Activated B cell treated with CpG ODN at 0.5 μM for 24 hours (primary cell): ENCODE measurements around the gene CKLF. TPM values are rescaled to one million over a fixed set of nuclear protein-coding genes. Genes with fewer than 3 reads are reported as not detected.
A peak's percentile ranks its signal among the peaks of the same experiment; 100 is the strongest.
"Not testable (repeated sequence)": the region's sequence is repeated elsewhere in the genome, so short reads cannot be mapped to it uniquely, and the experiment has no call there.

Experiments used
- ATAC-seq: fragments of 200-7000 bp; cut with Tn5 transposase; one replicate; pipeline ENCODE4 v1.10.0; 2021; ENCODE audit warnings: low read depth, mild to moderate bottlenecking, moderate library complexity
- CTCF ChIA-PET: fragments of 350-600 bp; sonication (Branson Sonifier 250); formaldehyde crosslinking; loops from one replicate; lab custom pipeline; 2021; ENCODE audit warnings: antibody characterized with exemption; lab: Charles Lee
- POLR2A ChIA-PET: fragments of 350-600 bp; sonication (Branson Sonifier 250); formaldehyde crosslinking; loops from one replicate; lab custom pipeline; 2021; ENCODE audit warnings: antibody characterized with exemption; lab: Charles Lee
- DNase-seq: peaks from one replicate; pipeline ENCODE4 v3.0.0; 2022
- H3K27ac Mint-ChIP-seq: one replicate; pipeline ENCODE4 v1.8.0; 2020; ENCODE audit warnings: mixed read lengths
- H3K27me3 Mint-ChIP-seq: one replicate; pipeline ENCODE4 v1.8.0; 2021; ENCODE audit warnings: mixed read lengths
- H3K36me3 Mint-ChIP-seq: one replicate; pipeline ENCODE4 v1.8.0; 2021; ENCODE audit warnings: low read depth, mixed read lengths
- H3K4me1 Mint-ChIP-seq: one replicate; pipeline ENCODE4 v1.8.0; 2021; ENCODE audit warnings: mixed read lengths
- H3K4me3 Mint-ChIP-seq: one replicate; pipeline ENCODE4 v1.8.0; 2020; ENCODE audit warnings: mild to moderate bottlenecking, mixed read lengths
- H3K9me3 Mint-ChIP-seq: one replicate; pipeline ENCODE4 v1.8.0; 2020; ENCODE audit warnings: mixed read lengths
- intact Hi-C: fragments of 100-400 bp; cut with micrococcal nuclease; formaldehyde crosslinking; loops from one replicate; pipeline ENCODE4 v1.15.1; 2024
- total RNA-seq: library from RNA; stranded (reverse); gene quantifications from 2 replicates; pipeline ENCODE4 v1.2.3, GENCODE V29; 2022
- TF ChIP-seq, protein P1 (sequence below): fragments of 200-600 bp; IDR thresholded peaks from one replicate; pipeline ENCODE4 v1.8.0; 2022; ENCODE audit warnings: antibody characterized with exemption, mild to moderate bottlenecking

CKLF gene
- total RNA-seq, 1 donor from 2014 or later = 12.1 TPM

DNA sequence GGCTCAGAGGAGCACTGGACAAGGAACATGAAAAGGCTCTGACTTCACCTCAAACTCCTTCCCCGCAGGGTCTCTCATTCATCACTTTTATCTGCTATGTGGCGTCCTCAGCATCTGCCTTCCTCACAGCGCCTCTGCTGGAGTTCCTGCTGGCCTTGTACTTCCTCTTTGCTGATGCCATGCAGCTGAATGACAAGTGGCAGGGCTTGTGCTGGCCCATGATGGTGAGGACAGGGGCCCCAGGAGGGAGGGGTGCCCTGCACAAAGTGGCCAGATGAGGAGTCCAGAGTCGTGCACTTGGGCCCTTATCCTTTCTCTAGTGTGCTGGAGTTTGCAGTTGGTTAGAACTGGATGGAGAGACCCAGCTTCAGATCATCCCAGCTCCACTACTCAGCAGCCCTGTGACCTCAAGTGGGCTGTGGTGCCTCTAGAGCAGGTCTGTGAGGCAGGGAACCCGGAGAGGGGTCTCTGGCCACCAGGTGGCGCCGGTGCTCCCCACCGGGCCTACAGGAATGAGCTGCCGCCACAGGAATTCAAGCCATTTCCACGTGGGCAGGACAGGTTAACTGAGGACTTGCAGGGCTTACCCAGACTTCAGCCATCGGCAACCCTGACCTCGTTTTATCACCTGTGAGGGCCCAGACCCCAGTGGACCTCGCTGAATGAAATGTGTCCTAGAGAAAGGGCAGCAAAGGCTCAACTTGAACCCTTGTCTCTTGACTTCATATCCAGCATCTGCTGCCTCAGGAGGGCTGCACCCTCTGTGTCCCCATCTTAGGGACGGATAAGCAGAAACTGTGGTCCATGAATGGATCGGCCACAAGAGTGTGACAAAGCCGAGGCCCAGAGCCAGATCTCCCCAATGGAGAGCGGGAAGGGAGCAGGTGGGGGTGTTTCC, 56.1 kb downstream of the CKLF start:
- H3K27me3 Mint-ChIP-seq = peaks cover 14% of the 10 kb centered on the region
- ChIA-PET CTCF (interaction anchor here (0.6 to 3.2 kb wide), 15 partner anchors 8 to 260 kb away, joined by 3 to 13 read pairs (median 4); partner anchors contain the start of gene CMTM2), POLR2A (interaction anchor here (1.5 kb wide), 1 partner anchor 56 kb away, joined by 6 read pairs; the partner anchor contains the start of gene CKLF)
- ATAC-seq = peak; percentile 26
- H3K4me3 Mint-ChIP-seq = no peak overlapping the region
- H3K27ac Mint-ChIP-seq = no peak overlapping the region
- H3K9me3 Mint-ChIP-seq = no peaks in the 10 kb centered on the region
- intact Hi-C loops = loop anchor here (1.0 to 10.0 kb wide), 4 partner anchors 88 to 259 kb away; partner anchors contain the start of gene CMTM4
- TF ChIP-seq, protein P1, sequence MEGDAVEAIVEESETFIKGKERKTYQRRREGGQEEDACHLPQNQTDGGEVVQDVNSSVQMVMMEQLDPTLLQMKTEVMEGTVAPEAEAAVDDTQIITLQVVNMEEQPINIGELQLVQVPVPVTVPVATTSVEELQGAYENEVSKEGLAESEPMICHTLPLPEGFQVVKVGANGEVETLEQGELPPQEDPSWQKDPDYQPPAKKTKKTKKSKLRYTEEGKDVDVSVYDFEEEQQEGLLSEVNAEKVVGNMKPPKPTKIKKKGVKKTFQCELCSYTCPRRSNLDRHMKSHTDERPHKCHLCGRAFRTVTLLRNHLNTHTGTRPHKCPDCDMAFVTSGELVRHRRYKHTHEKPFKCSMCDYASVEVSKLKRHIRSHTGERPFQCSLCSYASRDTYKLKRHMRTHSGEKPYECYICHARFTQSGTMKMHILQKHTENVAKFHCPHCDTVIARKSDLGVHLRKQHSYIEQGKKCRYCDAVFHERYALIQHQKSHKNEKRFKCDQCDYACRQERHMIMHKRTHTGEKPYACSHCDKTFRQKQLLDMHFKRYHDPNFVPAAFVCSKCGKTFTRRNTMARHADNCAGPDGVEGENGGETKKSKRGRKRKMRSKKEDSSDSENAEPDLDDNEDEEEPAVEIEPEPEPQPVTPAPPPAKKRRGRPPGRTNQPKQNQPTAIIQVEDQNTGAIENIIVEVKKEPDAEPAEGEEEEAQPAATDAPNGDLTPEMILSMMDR = no peak
- peaks cover 36% of the 10 kb centered on the region for H3K4me1 Mint-ChIP-seq
- peak; percentile 69 for DNase-seq
- peaks cover 11% of the 10 kb centered on the region for H3K36me3 Mint-ChIP-seq

DNA sequence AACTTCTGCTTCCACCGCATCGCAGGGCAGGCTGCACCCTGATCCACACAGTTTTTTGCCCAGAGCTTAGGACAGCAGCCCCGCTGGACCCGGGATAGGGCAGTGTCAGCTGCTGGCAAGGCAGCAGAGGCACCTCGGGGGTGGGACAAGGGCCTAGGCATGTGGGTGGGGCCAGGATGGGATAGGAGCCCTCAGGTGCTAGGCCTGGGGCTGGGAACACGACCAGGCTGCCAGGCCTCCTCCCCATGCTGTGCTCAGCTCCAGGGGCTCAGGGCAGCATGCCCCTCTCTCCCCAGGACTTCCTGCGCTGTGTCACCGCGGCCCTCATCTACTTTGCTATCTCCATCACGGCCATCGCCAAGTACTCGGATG, 56.7 kb downstream of the CKLF start:
- H3K27ac Mint-ChIP-seq = no peak overlapping the region
- H3K4me1 Mint-ChIP-seq = peaks cover 30% of the 10 kb centered on the region
- ChIA-PET POLR2A (interaction anchor here (1.5 kb wide), 1 partner anchor 57 kb away, joined by 6 read pairs; the partner anchor contains the start of gene CKLF), CTCF (interaction anchor here (0.6 to 3.2 kb wide), 10 partner anchors 13 to 259 kb away, joined by 3 to 13 read pairs (median 4); partner anchors contain the start of gene CMTM2)
- peaks cover 11% of the 10 kb centered on the region for H3K36me3 Mint-ChIP-seq
- TF ChIP-seq, protein P1 = no peak
- ATAC-seq (no peak), DNase-seq (no peak)
- intact Hi-C loops = loop anchor here (5.0 to 10.0 kb wide), 2 partner anchors 116 to 258 kb away; no protein-coding TSS in a partner anchor
- peaks cover 10% of the 10 kb centered on the region for H3K27me3 Mint-ChIP-seq
- H3K9me3 Mint-ChIP-seq = no peaks in the 10 kb centered on the region
- H3K4me3 Mint-ChIP-seq = no peak overlapping the region

DNA sequence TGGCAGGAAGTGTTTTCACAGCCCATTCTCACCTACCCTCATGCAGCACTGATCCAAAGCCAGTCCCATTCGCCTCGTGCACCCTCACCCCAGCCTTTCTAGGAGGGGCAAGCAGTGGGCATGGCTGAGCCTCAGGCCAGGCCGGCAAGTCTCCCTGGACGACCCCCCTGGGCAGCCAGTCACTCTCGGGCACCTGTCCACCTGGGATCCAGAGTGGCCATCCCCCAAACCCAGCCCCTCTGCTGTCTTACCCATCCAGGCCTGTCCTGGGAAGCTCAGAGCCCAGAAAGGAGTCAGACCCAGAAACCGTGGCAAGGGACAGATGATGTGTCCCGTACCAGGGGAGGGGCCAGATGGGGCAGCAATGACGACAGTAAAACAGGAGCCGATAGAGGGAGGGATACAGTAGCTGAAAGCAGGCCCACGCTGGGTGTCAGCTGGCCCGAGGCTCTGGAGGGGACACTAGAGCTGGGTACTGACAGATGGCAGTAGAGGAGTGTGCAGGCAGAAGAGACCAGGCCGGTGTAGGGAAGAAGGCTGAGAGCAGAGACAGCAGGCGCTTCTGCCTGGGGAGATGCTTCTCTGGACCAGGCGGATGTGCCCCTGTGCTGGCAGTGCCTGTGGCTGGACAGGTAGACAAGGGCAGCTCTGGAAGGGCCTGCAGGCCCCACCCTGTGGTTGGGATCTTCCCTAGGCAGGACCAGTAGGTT, 57.9 kb downstream of the CKLF start:
- no peak for DNase-seq
- Mint-ChIP-seq H3K4me3 (no peak overlapping the region), H3K4me1 (peaks cover 27% of the 10 kb centered on the region), H3K27me3 (peaks cover 11% of the 10 kb centered on the region), H3K36me3 (peaks cover 11% of the 10 kb centered on the region), H3K27ac (no peak overlapping the region), H3K9me3 (no peaks in the 10 kb centered on the region)
- intact Hi-C loops = no loop called here
- TF ChIP-seq, protein P1 = no peak
- ATAC-seq = no peak
- ChIA-PET POLR2A (no interaction called here), CTCF (interaction anchor here (1.3 to 3.2 kb wide), 2 partner anchors 41 to 134 kb away, joined by 3 to 13 read pairs; no protein-coding TSS in a partner anchor)

DNA sequence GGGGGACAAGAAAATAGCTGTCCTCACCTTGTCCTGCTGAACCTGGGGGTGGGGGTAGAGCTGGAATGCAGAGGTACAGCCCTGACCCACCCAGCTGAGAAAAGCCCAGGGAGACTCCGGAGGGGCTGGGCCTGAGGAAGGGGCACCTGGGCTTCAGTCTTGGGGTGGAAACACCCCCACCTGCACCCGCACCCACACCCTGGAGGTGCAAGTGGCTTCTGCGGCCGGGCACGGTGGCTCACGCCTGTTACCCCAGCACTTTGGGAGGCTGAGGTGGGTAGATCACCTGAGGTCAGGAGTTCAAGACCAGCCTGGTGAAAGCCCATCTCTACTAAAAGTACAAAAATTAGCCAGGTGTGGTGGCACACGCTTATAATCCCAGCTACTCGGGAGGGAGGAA, 59.5 kb downstream of the CKLF start:
- H3K4me3 Mint-ChIP-seq, H3K27ac Mint-ChIP-seq, H3K9me3 Mint-ChIP-seq, intact Hi-C loops, H3K27me3 Mint-ChIP-seq, ATAC-seq, DNase-seq, CTCF ChIA-PET: not testable (repeated sequence)
- Mint-ChIP-seq H3K36me3 (peaks cover 11% of the 10 kb centered on the region), H3K4me1 (peaks cover 13% of the 10 kb centered on the region)
- POLR2A ChIA-PET = interaction anchor here (1.2 kb wide), 1 partner anchor 15 kb away, joined by 4 read pairs; no protein-coding TSS in a partner anchor

DNA sequence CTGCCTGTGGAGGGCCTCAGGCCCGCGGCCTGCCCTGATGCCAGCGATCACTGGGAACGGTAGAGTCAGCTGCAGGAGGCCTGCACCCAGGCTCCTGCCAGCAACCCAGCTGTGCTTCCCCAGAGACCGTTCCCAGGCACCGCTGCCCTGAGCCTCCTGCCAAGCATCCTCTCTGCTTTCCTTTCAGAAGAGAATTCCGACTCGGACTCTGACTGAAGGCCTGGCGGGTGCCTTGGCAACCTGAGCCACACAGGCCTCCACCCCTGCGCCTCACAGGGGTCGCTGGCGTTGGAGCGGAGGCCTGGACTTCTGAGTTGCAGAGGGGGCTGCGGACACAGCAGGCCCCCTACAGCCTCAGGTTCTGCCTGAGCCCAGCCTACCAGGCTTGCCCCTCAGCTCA, 60.0 kb downstream of the CKLF start:
- DNase-seq = no peak
- intact Hi-C loops = no loop called here
- Mint-ChIP-seq H3K27ac (no peak overlapping the region), H3K9me3 (no peaks in the 10 kb centered on the region), H3K4me1 (peaks cover 8% of the 10 kb centered on the region), H3K4me3 (no peak overlapping the region), H3K36me3 (peaks cover 11% of the 10 kb centered on the region), H3K27me3 (peaks cover 7% of the 10 kb centered on the region)
- TF ChIP-seq, protein P1 = no peak
- no peak for ATAC-seq
- ChIA-PET POLR2A (interaction anchor here (1.2 kb wide), 1 partner anchor 15 kb away, joined by 4 read pairs; no protein-coding TSS in a partner anchor), CTCF (no interaction called here)
